Activated naive CD8-positive, alpha-beta T cell treated with anti-CD3 and anti-CD28 coated beads for 36 hours (primary cell): Measurements from ENCODE around the gene BHLHE41. TPM values are rescaled to one million over a fixed set of nuclear protein-coding genes. Genes with fewer than 3 reads are reported as not detected.
A peak's percentile ranks its signal among the peaks of the same experiment; 100 is the strongest.

Experiments used
- DNase-seq: peaks from one replicate; pipeline ENCODE4 v3.0.0; 2021
- H3K27ac Mint-ChIP-seq: one replicate; pipeline ENCODE4 v1.8.0; 2022; ENCODE audit warnings: mild to moderate bottlenecking, moderate library complexity, mixed read lengths
- H3K27me3 Mint-ChIP-seq: one replicate; pipeline ENCODE4 v1.8.0; 2022; ENCODE audit warnings: mild to moderate bottlenecking, mixed read lengths
- H3K36me3 Mint-ChIP-seq: one replicate; pipeline ENCODE4 v1.8.0; 2021; ENCODE audit warnings: mild to moderate bottlenecking, mixed read lengths
- H3K4me1 Mint-ChIP-seq: one replicate; pipeline ENCODE4 v1.8.0; 2021; ENCODE audit warnings: mixed read lengths
- H3K4me3 Mint-ChIP-seq: one replicate; pipeline ENCODE4 v1.8.0; 2022; ENCODE audit warnings: mild to moderate bottlenecking, moderate library complexity, mixed read lengths
- H3K9me3 Mint-ChIP-seq: one replicate; pipeline ENCODE4 v1.8.0; 2022; ENCODE audit warnings: mixed read lengths
- total RNA-seq, 2 experiments: library from RNA; stranded (reverse); gene quantifications; one replicate each; pipeline ENCODE4 v1.2.3, GENCODE V29; 2021

BHLHE41 gene
- total RNA-seq, 2 experiments from 2014 or later, result not detected

GRCh38 chr12:26125400-26126339 lies 833 bp upstream of the BHLHE41 start:
- Mint-ChIP-seq H3K4me3 (peak overlapping the region; percentile 82), H3K9me3 (no peaks in the 10 kb centered on the region), H3K27ac (no peak overlapping the region), H3K36me3 (no peaks in the 10 kb centered on the region), H3K4me1 (peaks cover 25% of the 10 kb centered on the region), H3K27me3 (peaks cover 84% of the 10 kb centered on the region)
- peak; percentile 55 for DNase-seq

GRCh38 chr12:26123482-26123980 lies 1.3 kb downstream of the BHLHE41 start:
- H3K36me3 Mint-ChIP-seq, result no peaks in the 10 kb centered on the region
- no peak for DNase-seq
- peaks cover 25% of the 10 kb centered on the region for H3K4me1 Mint-ChIP-seq
- H3K9me3 Mint-ChIP-seq, result no peaks in the 10 kb centered on the region
- H3K27me3 Mint-ChIP-seq, result peaks cover 85% of the 10 kb centered on the region
- no peak overlapping the region for H3K27ac Mint-ChIP-seq
- peak overlapping the region; percentile 78 for H3K4me3 Mint-ChIP-seq

GRCh38 chr12:26122681-26123481 lies 2.0 kb downstream of the BHLHE41 start:
- DNase-seq, result peak; percentile 50
- no peaks in the 10 kb centered on the region for H3K9me3 Mint-ChIP-seq
- no peak overlapping the region for H3K27ac Mint-ChIP-seq
- H3K4me1 Mint-ChIP-seq, result peaks cover 25% of the 10 kb centered on the region
- no peaks in the 10 kb centered on the region for H3K36me3 Mint-ChIP-seq
- H3K27me3 Mint-ChIP-seq, result peaks cover 86% of the 10 kb centered on the region
- peak overlapping the region; percentile 78 for H3K4me3 Mint-ChIP-seq

GRCh38 chr12:26122061-26122680 lies 2.7 kb downstream of the BHLHE41 start:
- Mint-ChIP-seq H3K4me3 (peak overlapping the region; percentile 66), H3K36me3 (no peaks in the 10 kb centered on the region), H3K27me3 (peaks cover 81% of the 10 kb centered on the region), H3K4me1 (peaks cover 25% of the 10 kb centered on the region), H3K27ac (no peak overlapping the region), H3K9me3 (no peaks in the 10 kb centered on the region)
- DNase-seq, result no peak

GRCh38 chr12:26121323-26122060 lies 3.3 kb downstream of the BHLHE41 start:
- Mint-ChIP-seq H3K27ac (no peak overlapping the region), H3K4me1 (peaks cover 25% of the 10 kb centered on the region), H3K27me3 (peaks cover 81% of the 10 kb centered on the region), H3K36me3 (no peaks in the 10 kb centered on the region), H3K4me3 (peak overlapping the region; percentile 66), H3K9me3 (no peaks in the 10 kb centered on the region)
- no peak for DNase-seq

- Mint-ChIP-seq H3K4me3 (no peak overlapping the region), H3K4me1 (peaks cover 25% of the 10 kb centered on the region), H3K27me3 (peaks cover 75% of the 10 kb centered on the region), H3K36me3 (no peaks in the 10 kb centered on the region), H3K9me3 (no peaks in the 10 kb centered on the region), H3K27ac (no peak overlapping the region)
- no peak for DNase-seq
Observed at GRCh38 chr12:26120561-26121274, 4.1 kb downstream of the BHLHE41 start.

- Mint-ChIP-seq H3K4me3 (no peak overlapping the region), H3K4me1 (peaks cover 16% of the 10 kb centered on the region), H3K9me3 (no peaks in the 10 kb centered on the region), H3K36me3 (no peaks in the 10 kb centered on the region), H3K27me3 (peaks cover 63% of the 10 kb centered on the region), H3K27ac (no peak overlapping the region)
- no peak for DNase-seq
Observed at GRCh38 chr12:26119391-26119989, 5.3 kb downstream of the BHLHE41 start.

GRCh38 chr12:26118308-26118707 lies 6.5 kb downstream of the BHLHE41 start:
- Mint-ChIP-seq H3K27ac (no peak overlapping the region), H3K27me3 (peaks cover 55% of the 10 kb centered on the region), H3K9me3 (peaks cover 2% of the 10 kb centered on the region), H3K4me1 (peaks cover 13% of the 10 kb centered on the region), H3K4me3 (no peak overlapping the region), H3K36me3 (no peaks in the 10 kb centered on the region)
- no peak for DNase-seq

- no peak for DNase-seq
- peaks cover 2% of the 10 kb centered on the region for H3K9me3 Mint-ChIP-seq
- H3K27ac Mint-ChIP-seq, result no peak overlapping the region
- no peak overlapping the region for H3K4me3 Mint-ChIP-seq
- peaks cover 8% of the 10 kb centered on the region for H3K4me1 Mint-ChIP-seq
- H3K36me3 Mint-ChIP-seq, result no peaks in the 10 kb centered on the region
- H3K27me3 Mint-ChIP-seq, result peaks cover 60% of the 10 kb centered on the region
Observed at GRCh38 chr12:26116829-26117715, 7.8 kb downstream of the BHLHE41 start.

- Mint-ChIP-seq H3K9me3 (peaks cover 2% of the 10 kb centered on the region), H3K27me3 (peaks cover 41% of the 10 kb centered on the region), H3K4me1 (peaks cover 2% of the 10 kb centered on the region), H3K27ac (no peak overlapping the region), H3K4me3 (peak overlapping the region; percentile 51), H3K36me3 (no peaks in the 10 kb centered on the region)
- DNase-seq, result no peak
Observed at GRCh38 chr12:26114720-26115401, 10.0 kb downstream of the BHLHE41 start.

- peaks cover 2% of the 10 kb centered on the region for H3K4me1 Mint-ChIP-seq
- peaks cover 33% of the 10 kb centered on the region for H3K27me3 Mint-ChIP-seq
- peak overlapping the region; percentile 77 for H3K4me3 Mint-ChIP-seq
- peak overlapping the region; percentile 55 for H3K27ac Mint-ChIP-seq
- peaks cover 2% of the 10 kb centered on the region for H3K9me3 Mint-ChIP-seq
- DNase-seq, result peak; percentile 71
- no peaks in the 10 kb centered on the region for H3K36me3 Mint-ChIP-seq
Observed at GRCh38 chr12:26113853-26114719, 10.8 kb downstream of the BHLHE41 start.
